GM12873 (cell line): Measurements from ENCODE around the gene HAPLN1.

Experiments used
- CTCF ChIP-seq: IDR thresholded peaks from 2 replicates; pipeline ENCODE4 v1.5.1; 2012; ENCODE audit warnings: low read depth, mild to moderate bottlenecking, moderate library complexity, low read length, control low read depth; ENCODE audit not compliant: insufficient read depth; ENCODE audit errors: missing control alignments

Gene HAPLN1

GRCh38 chr5:83720836-83721537 lies at the start of gene HAPLN1:
HAPLN1 (minus strand) TSS chr5:83720855; CDS start chr5:83673523, 47,332 bp downstream.
- TF ChIP-seq CTCF = no peak

- no peak for TF ChIP-seq CTCF
Measured at GRCh38 chr5:83767409-83767992, 46.8 kb upstream of the HAPLN1 start.

GRCh38 chr5:83764101-83764500 lies 43.4 kb upstream of the HAPLN1 start:
- TF ChIP-seq CTCF = no peak

- TF ChIP-seq CTCF = no peak
Measured at GRCh38 chr5:83760579-83760978, 39.9 kb upstream of the HAPLN1 start.

GRCh38 chr5:83752700-83753099 lies 32.0 kb upstream of the HAPLN1 start:
- no peak for TF ChIP-seq CTCF

- no peak for TF ChIP-seq CTCF
Measured at GRCh38 chr5:83751201-83751600, 30.5 kb upstream of the HAPLN1 start.

GRCh38 chr5:83750749-83751148 lies 30.1 kb upstream of the HAPLN1 start:
- TF ChIP-seq CTCF = no peak
